WTC11 (cell line): Measurements from ENCODE around the gene PODXL. TPM values are rescaled to one million over a fixed set of nuclear protein-coding genes. Genes with fewer than 3 reads are reported as not detected.

Experiments used
- ATAC-seq: fragments of 200-7000 bp; cut with Tn5 transposase; 2 replicates; pipeline ENCODE4 v1.10.0; 2021; ENCODE audit warnings: mild to moderate bottlenecking, moderate library complexity
- CTCF ChIA-PET: fragments of 300-600 bp; sonication (Branson Sonifier 250); formaldehyde crosslinking; loops from one replicate; lab custom pipeline; 2021; ENCODE audit warnings: antibody characterized with exemption; lab: Charles Lee
- POLR2A ChIA-PET: fragments of 350-600 bp; sonication (Branson Sonifier 250); formaldehyde crosslinking; loops from one replicate; lab custom pipeline; 2021; ENCODE audit warnings: antibody characterized with exemption; lab: Charles Lee
- DNase-seq: peaks from one replicate; pipeline ENCODE4 v3.0.0; 2021; ENCODE audit warnings: low spot score
- H3K27ac Mint-ChIP-seq: 2 replicates; pipeline ENCODE4 v1.8.0; 2021; ENCODE audit warnings: mixed read lengths
- H3K27me3 Mint-ChIP-seq: 2 replicates; pipeline ENCODE4 v1.8.0; 2021; ENCODE audit warnings: low read depth, mild to moderate bottlenecking, moderate library complexity, mixed read lengths
- H3K36me3 Mint-ChIP-seq: 2 replicates; pipeline ENCODE4 v1.8.0; 2021; ENCODE audit warnings: mixed read lengths
- H3K4me1 Mint-ChIP-seq: 2 replicates; pipeline ENCODE4 v1.8.0; 2022; ENCODE audit warnings: mixed read lengths
- H3K4me3 Mint-ChIP-seq: 2 replicates; pipeline ENCODE4 v1.8.0; 2021; ENCODE audit warnings: mild to moderate bottlenecking, moderate library complexity, mixed read lengths
- H3K9me3 Mint-ChIP-seq: 2 replicates; pipeline ENCODE4 v1.8.0; 2021; ENCODE audit warnings: mixed read lengths
- AR ChIP-seq: fragments of 250-450 bp; sonication (Bioruptor Pico); IDR thresholded peaks from 2 replicates; pipeline ENCODE4 v1.9.0; 2021; ENCODE audit warnings: mild to moderate bottlenecking
- CBFB ChIP-seq: sonication (generic); formaldehyde crosslinking; IDR thresholded peaks from 2 replicates; pipeline ENCODE4 v1.8.1; 2022; ENCODE audit warnings: mild to moderate bottlenecking, low read depth, missing genetic modification reagents
- CDX4 ChIP-seq: fragments of 250-450 bp; sonication (Bioruptor Pico); IDR thresholded peaks from 2 replicates; pipeline ENCODE4 v1.9.0; 2021; ENCODE audit warnings: moderate library complexity, mild to moderate bottlenecking, inconsistent platforms, borderline replicate concordance
- CTCF ChIP-seq: fragments of 200-600 bp; IDR thresholded peaks from 2 replicates; pipeline ENCODE4 v1.8.0; 2022; ENCODE audit warnings: antibody characterized with exemption
- ESRRA ChIP-seq: sonication (generic); formaldehyde crosslinking; IDR thresholded peaks from 2 replicates; pipeline ENCODE4 v1.8.1; 2022; ENCODE audit warnings: mild to moderate bottlenecking, missing genetic modification reagents, borderline replicate concordance
- FOXJ3 ChIP-seq: sonication (generic); formaldehyde crosslinking; IDR thresholded peaks from 2 replicates; pipeline ENCODE4 v1.9.0; 2021; ENCODE audit warnings: missing genetic modification reagents, mild to moderate bottlenecking, borderline replicate concordance
- FOXK1 ChIP-seq: sonication (generic); formaldehyde crosslinking; IDR thresholded peaks from 2 replicates; pipeline ENCODE4 v1.8.0; 2022; ENCODE audit warnings: mild to moderate bottlenecking, moderate library complexity, missing genetic modification reagents
- HMGA2 ChIP-seq: fragments of 250-450 bp; sonication (Bioruptor Pico); IDR thresholded peaks from 2 replicates; pipeline ENCODE4 v1.4.0; 2021; ENCODE audit warnings: mild to moderate bottlenecking, moderate library complexity
- NR1H2 ChIP-seq: sonication (generic); formaldehyde crosslinking; IDR thresholded peaks from 2 replicates; pipeline ENCODE4 v1.9.0; 2021; ENCODE audit warnings: mild to moderate bottlenecking, moderate library complexity, missing genetic modification reagents
- NR2C2 ChIP-seq: sonication (generic); formaldehyde crosslinking; IDR thresholded peaks from 2 replicates; pipeline ENCODE4 v1.8.0; 2022; ENCODE audit warnings: mild to moderate bottlenecking, missing genetic modification reagents
- SMAD4 ChIP-seq: sonication (generic); formaldehyde crosslinking; IDR thresholded peaks from 2 replicates; pipeline ENCODE4 v1.8.0; 2022; ENCODE audit warnings: mild to moderate bottlenecking, missing genetic modification reagents
- ZMAT4 ChIP-seq: fragments of 250-450 bp; sonication (Bioruptor Pico); IDR thresholded peaks from 2 replicates; pipeline ENCODE4 v1.9.0; 2021; ENCODE audit warnings: mild to moderate bottlenecking
- ZNF121 ChIP-seq: sonication (generic); formaldehyde crosslinking; IDR thresholded peaks from 2 replicates; pipeline ENCODE4 v1.8.0; 2023; ENCODE audit warnings: missing genetic modification reagents
- ZNF532 ChIP-seq: fragments of 250-450 bp; sonication (Bioruptor Pico); IDR thresholded peaks from 2 replicates; pipeline ENCODE4 v1.9.0; 2021; ENCODE audit warnings: mild to moderate bottlenecking, borderline replicate concordance
- ZSCAN18 ChIP-seq: fragments of 250-450 bp; sonication (Bioruptor Pico); IDR thresholded peaks from 2 replicates; pipeline ENCODE4 v2.1.2; 2022; ENCODE audit warnings: mild to moderate bottlenecking, moderate library complexity
- total RNA-seq: library from RNA; stranded (reverse); gene quantifications from 3 replicates; pipeline ENCODE4 v1.2.3, GENCODE V29; 2021

Gene PODXL
- total RNA-seq, 1 experiment from 2014 or later: 483 TPM

GRCh38 chr7:131563918-131564317 is 7.5 kb upstream of the PODXL start (continued):
- TF ChIP-seq FOXK1 (CRISPR knock-in tag) (no peak), ZSCAN18 (CRISPR knock-in tag) (no peak)
- TF ChIP-seq, all 79 proteins: peak for 0

GRCh38 chr7:131562941-131563340 is 6.5 kb upstream of the PODXL start:
- POLR2A ChIA-PET: no interaction called here
- Mint-ChIP-seq H3K9me3 (no peaks in the 10 kb centered on the region), H3K27ac (no peak overlapping the region), H3K36me3 (no peaks in the 10 kb centered on the region), H3K27me3 (peaks cover 3% of the 10 kb centered on the region; the same call in 1 of the 2 replicates), H3K4me3 (no peak overlapping the region), H3K4me1 (peaks cover 28% of the 10 kb centered on the region)
- DNase-seq (no peak), ATAC-seq (no peak)
- CTCF ChIA-PET: no interaction called here
- TF ChIP-seq FOXK1 (CRISPR knock-in tag) (no peak), SMAD4 (CRISPR knock-in tag) (no peak), CBFB (no peak), AR (CRISPR knock-in tag) (no peak), NR1H2 (CRISPR knock-in tag) (no peak), HMGA2 (CRISPR knock-in tag) (no peak), NR2C2 (no peak), CDX4 (CRISPR knock-in tag) (no peak), CTCF (no peak), FOXJ3 (CRISPR knock-in tag) (no peak), ZMAT4 (no peak), ESRRA (CRISPR knock-in tag) (no peak), ZNF121 (CRISPR knock-in tag) (no peak), ZNF532 (CRISPR knock-in tag) (no peak)
